Peyer's patch (tissue), 4 donors: ENCODE results near the gene SBF2.

ENCODE experiments used
- CTCF ChIP-seq, 6 experiments: fragments of 450-650 bp in 4 of 6; fragments of 200-600 bp in 2 of 6; sonication (generic) in 1 of 6; IDR thresholded peaks; one replicate each; pipeline ENCODE4 v1.5.1; 2017 to 2019; ENCODE audit warnings: antibody characterized with exemption in 6 of 6, mild to moderate bottlenecking in 3 of 6, moderate library complexity in 1 of 6
- POLR2A ChIP-seq, 2 donors: fragments of 450-650 bp; IDR thresholded peaks; one replicate each; pipeline ENCODE4 v1.5.1; 2017; ENCODE audit warnings: antibody characterized with exemption in 2 of 2, mild to moderate bottlenecking in 2 of 2, moderate library complexity in 2 of 2

GRCh38 chr11:9851366-9851765 is 442.7 kb downstream of the SBF2 start:
- no peak for TF ChIP-seq CTCF (IDR thresholded peaks at IDR 0.05)
- no peak for TF ChIP-seq POLR2A (IDR thresholded peaks at IDR 0.05)
